Putamen (tissue), 1 donor: ENCODE measurements around the gene KCNH6.

ENCODE experiments used
- DNase-seq: peaks from one replicate; pipeline ENCODE4 v3.0.0-alpha.2; 2016; ENCODE audit warnings: low spot score

The KCNH6 gene

GRCh38 chr17:63523253-63523855, at the start of gene KCNH6:
Gene KCNH6, plus strand, starts transcription at chr17:63523358. Its CDS starts 56 bp downstream, at chr17:63523414.
- DNase-seq, result no peak

GRCh38 chr17:63474174-63474573, 49.0 kb upstream of the KCNH6 start:
- DNase-seq, result no peak

GRCh38 chr17:63474586-63475460, 48.3 kb upstream of the KCNH6 start:
- DNase-seq, result no peak

DNA sequence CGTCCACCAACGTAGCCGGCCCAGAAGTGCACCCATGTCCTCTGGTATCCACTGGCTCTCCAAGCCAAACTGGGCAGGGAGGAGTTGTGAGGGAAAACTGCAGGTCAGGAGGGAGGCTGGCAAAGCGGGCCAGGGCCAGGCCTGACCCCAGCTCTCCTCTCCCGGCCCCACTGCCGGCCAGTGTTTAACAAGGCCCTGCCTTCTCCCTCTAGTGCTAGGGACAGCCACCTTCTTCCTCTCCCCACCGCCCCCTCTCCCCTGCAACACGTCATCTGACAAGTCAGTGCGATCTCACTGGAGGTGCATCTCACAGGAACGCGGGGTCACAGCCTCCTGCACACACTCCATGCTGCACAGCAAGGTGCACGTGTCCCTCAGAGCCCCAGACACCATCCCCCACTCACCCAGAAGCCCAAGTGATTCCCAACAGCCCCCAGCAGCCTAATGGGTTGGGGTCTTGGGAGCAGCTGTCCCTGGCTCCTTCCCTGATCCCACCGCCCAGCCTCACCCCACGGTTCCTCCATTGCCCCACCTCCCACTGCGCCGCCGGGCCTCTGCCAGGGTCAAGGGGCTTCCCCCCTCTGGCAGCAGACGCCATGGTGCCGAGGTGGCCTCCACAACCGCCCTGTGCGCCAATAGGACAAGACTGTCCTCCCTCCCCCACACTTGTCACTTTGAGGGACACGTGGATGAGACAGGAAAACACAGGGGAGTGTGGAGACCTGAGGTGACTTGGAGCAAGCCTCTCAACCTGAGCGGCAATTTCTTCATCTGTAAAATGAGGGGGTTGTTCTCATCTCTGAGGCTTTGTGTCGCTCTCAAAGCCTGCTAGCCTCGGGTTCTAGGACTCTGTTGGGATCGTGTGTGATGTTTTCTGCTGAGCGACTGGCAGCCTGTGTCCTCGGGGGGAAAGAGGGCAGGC, 47.4 kb upstream of the KCNH6 start:
- DNase-seq, result peak; percentile 73

- DNase-seq, result no peak
These were observed 46.7 kb upstream of the KCNH6 start for GRCh38 chr17:63476459-63476853.

DNA sequence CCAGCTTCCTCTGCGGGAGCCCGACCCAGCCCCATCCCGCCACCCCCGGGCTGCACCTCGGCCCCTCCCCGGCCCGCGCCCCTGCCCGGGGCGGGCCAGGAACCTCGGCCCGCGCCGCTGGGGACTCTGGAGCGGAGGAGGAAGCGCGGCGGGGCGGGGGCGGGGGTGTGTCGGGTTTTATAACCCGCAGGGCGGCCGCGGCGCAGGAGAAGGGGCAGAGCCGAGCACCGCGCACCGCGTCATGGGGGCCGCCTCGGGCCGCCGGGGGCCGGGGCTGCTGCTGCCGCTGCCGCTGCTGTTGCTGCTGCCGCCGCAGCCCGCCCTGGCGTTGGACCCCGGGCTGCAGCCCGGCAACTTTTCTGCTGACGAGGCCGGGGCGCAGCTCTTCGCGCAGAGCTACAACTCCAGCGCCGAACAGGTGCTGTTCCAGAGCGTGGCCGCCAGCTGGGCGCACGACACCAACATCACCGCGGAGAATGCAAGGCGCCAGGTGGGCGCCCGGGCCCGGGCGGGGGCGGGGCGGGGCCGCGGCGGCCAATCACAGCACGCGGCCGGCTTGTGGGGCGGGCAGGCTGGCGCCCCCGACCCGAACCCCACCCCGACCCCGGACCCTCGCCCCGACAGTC, 46.2 kb upstream of the KCNH6 start, which contains the start of gene ACE:
TSS of gene ACE (plus strand) at position 208 of the 626 bp plus-strand sequence. CDS start at position 242, 34 bp downstream.
- no peak for DNase-seq

GRCh38 chr17:63477480-63478440, 45.4 kb upstream of the KCNH6 start:
- DNase-seq, result no peak

DNA sequence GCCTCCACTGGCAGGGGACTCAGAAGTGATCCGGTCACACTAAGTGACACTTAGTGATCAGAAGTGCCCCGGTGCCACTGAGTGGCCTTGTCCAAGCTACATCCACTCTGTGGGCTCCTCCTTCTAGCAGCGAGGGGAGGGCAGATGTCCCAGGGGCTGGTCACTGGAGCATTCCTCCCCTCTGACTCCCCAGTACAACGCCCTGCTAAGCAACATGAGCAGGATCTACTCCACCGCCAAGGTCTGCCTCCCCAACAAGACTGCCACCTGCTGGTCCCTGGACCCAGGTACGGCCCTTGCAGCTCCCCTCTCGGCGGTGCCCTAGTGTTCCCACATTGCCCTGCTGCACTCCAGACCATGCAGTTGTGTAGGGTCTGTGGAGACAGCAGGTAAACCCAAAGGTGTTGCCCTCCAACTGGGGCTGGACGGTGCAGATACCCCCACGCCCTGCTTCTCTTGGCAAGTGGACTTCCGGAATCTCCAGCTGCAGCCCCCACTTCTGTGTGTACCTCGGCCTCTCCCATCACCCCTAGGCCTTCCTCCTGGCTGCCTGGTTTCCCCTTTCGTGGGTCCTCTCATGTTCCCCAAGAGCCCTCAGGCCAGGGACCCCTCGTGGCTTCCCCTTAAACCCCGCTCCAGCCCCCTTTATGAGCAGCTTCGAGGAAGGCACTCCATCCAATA, 44.2 kb upstream of the KCNH6 start:
- peak; percentile 54 for DNase-seq

GRCh38 chr17:63479495-63480184, 43.5 kb upstream of the KCNH6 start:
- no peak for DNase-seq

GRCh38 chr17:63480192-63480784, 42.9 kb upstream of the KCNH6 start:
- no peak for DNase-seq

DNA sequence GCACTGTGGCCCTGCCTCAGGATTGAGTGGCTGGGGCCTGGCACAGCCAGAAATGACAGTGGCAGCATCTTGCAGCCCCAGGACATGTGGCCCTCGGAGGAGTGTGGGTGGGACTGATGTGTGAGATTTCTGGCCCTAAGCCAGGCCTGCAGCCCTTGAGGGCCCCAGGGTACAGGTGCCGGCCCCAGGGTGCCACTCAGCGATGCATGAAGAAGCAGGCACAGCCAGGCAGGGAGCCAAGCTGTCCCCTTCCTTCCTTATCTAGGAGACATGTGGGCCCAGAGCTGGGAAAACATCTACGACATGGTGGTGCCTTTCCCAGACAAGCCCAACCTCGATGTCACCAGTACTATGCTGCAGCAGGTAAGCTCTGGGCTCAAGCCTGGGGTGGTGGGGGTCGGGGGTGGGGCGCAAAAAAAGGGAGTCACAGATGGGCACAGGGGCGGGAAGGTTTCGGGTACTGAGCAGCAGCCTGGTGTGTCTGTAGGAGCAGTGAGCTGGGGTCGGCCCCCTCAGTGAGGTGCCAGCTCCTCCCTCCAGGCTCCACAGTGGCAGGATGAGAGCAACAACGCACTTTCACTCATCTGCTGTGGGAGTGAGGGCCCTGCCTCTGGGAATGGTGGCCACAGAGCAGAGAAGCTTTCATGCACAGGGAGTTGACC, 42.2 kb upstream of the KCNH6 start:
- no peak for DNase-seq

DNA sequence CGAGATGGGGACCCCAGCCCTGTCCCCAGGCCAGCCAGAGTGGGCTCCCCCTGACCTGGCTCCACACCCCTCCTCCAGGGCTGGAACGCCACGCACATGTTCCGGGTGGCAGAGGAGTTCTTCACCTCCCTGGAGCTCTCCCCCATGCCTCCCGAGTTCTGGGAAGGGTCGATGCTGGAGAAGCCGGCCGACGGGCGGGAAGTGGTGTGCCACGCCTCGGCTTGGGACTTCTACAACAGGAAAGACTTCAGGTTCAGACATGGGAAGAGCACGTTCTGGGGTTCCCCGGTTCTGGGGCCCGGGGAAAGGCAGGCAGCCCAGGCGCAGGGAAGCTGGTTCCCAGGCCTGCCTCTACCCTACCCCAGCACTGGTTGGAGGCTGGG, 41.7 kb upstream of the KCNH6 start:
- no peak for DNase-seq

- no peak for DNase-seq
These were observed 40.6 kb upstream of the KCNH6 start for GRCh38 chr17:63482509-63482908.

DNA sequence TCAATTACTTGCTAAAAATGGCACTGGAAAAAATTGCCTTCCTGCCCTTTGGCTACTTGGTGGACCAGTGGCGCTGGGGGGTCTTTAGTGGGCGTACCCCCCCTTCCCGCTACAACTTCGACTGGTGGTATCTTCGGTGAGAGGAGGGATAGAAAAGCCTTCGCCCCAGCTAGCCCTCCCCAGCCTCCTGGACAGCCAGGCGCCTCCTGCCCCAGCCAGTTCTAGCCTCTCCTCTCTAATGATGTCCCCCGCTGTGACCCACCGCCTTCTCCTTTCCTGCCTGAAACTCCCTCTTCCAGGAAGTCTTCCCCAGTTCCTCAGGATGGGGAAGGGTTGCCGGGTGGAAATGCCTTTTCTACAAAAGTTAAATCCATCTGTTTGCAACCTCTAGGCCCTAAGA, 40.1 kb upstream of the KCNH6 start:
- no peak for DNase-seq

DNA sequence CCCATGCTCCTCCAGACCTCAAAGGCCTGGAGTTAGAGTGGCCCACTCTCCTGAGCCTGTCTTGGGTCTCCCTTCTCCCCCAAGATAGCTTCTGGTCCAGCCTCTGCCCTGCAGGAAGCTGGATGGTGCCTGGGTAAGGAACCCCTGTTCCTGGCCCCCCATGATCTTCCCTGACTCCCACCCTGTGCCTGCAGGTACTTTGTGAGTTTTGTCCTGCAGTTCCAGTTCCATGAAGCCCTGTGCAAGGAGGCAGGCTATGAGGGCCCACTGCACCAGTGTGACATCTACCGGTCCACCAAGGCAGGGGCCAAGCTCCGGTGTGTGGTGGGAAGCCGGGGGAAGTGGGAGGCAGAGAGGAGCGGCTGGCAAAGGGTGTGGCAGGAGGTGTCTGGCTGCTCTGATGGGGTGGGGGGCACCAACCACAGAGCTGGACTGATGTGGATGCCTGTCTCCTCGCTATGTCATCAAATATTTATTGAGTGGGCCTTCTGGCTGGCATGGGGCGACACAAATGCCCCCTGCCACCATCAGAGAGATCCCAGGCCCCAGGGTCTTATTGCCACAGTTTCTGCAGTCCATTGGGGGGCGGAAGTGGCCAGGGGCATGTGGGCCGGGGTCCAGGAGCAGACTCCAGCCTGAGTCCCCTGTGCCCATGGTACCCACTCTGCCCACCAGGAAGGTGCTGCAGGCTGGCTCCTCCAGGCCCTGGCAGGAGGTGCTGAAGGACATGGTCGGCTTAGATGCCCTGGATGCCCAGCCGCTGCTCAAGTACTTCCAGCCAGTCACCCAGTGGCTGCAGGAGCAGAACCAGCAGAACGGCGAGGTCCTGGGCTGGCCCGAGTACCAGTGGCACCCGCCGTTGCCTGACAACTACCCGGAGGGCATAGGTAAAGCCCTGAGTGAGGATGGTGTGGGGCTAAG, 39.2 kb upstream of the KCNH6 start:
- no peak for DNase-seq

DNA sequence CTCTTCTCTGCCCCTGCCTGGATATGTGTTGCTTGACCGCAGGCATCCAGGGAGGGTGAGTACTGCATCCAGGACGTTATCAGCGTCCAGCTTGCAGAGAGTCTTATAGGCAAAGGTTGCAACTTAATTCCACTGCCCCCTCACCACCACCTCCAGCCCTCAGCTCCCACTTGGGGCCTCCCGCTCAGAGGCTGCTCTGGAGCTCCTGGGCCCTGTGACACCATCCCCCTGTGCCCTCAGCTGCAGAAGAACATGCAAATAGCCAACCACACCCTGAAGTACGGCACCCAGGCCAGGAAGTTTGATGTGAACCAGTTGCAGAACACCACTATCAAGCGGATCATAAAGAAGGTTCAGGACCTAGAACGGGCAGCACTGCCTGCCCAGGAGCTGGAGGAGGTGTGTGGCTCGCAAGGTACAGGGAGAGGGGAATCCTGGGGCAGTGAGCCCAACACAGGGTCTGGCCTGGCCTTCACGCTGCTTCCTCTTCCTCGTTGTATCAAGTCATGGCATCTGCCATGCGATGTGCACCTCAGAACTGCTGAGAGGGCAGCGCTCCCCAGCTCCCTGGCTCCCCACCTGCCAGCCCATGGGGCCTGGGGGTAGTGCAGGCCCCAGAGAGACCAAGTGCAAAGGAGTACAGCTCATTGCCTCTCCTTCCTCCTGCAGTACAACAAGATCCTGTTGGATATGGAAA, 36.7 kb upstream of the KCNH6 start:
- DNase-seq, result no peak

DNA sequence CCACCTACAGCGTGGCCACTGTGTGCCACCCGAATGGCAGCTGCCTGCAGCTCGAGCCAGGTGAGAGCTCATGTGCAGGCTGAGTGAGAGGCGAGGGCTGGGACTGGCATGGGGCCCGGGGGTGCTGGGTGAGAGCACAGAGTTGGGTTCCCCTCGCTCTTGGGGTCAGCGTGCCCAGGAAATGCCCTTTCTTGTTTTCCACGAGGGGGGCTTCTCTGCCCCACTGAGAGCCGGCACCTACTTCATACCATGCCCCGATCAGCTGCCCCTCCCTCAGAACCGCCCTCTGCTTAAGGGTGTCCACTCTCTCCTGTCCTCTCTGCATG, 36.2 kb upstream of the KCNH6 start:
- DNase-seq, result no peak
